H1 (cell line): Measurements from ENCODE around the gene BABAM2.

Source experiments
- CHD1 ChIP-seq: IDR thresholded peaks from 2 replicates; pipeline ENCODE4 v1.6.1; 2012; ENCODE audit warnings: low read depth, low read length, improper control_type of control experiment
- CTCF ChIP-seq, 3 experiments: IDR thresholded peaks; 1 replicate in 2 of 3; 2 replicates in 1 of 3; pipeline versions ENCODE4 v1.5.1 to v1.6.1; 2011; ENCODE audit warnings: low read length in 3 of 3, mild to moderate bottlenecking in 3 of 3, inconsistent platforms in 2 of 3, low read depth in 1 of 3, moderate library complexity in 1 of 3; ENCODE audit not compliant: insufficient read depth in 1 of 3; ENCODE audit errors: control extremely low read depth in 1 of 3
- JUN ChIP-seq: IDR thresholded peaks from 2 replicates; pipeline ENCODE4 v1.6.1; 2011; ENCODE audit warnings: low read depth, mild to moderate bottlenecking, improper control_type of control experiment, low read length
- POLR2A ChIP-seq, 2 experiments: IDR thresholded peaks; 1 replicate in 1 of 2; 2 replicates in 1 of 2; pipeline ENCODE4 v1.6.1; 2011; ENCODE audit warnings: low read depth in 2 of 2, low read length in 2 of 2, mild to moderate bottlenecking in 2 of 2; ENCODE audit errors: control extremely low read depth in 1 of 2
- RXRA ChIP-seq: IDR thresholded peaks from 2 replicates; pipeline ENCODE4 v1.6.1; 2011; ENCODE audit warnings: low read depth, mild to moderate bottlenecking, low read length, moderate library complexity; ENCODE audit not compliant: insufficient read depth
- SIX5 ChIP-seq: IDR thresholded peaks from 2 replicates; pipeline ENCODE4 v1.6.1; 2011; ENCODE audit warnings: mild to moderate bottlenecking, low read depth, low read length
- SP1 ChIP-seq: IDR thresholded peaks from 2 replicates; pipeline ENCODE4 v1.6.1; 2011; ENCODE audit warnings: low read depth, low read length

- TF ChIP-seq CTCF (IDR thresholded peaks at IDR 0.05; ENCODE audit: control extremely low read depth in 1 of 3, insufficient read depth in 1 of 3, low read depth in 1 of 3, low read length in 3 of 3) (no peak), SIX5 (no peak), JUN (no peak), CHD1 (no peak), POLR2A (IDR thresholded peaks at IDR 0.05; ENCODE audit: control extremely low read depth in 1 of 2, low read depth in 2 of 2, low read length in 2 of 2) (no peak), RXRA (no peak), SP1 (no peak)
Measured at GRCh38 chr2:28135324-28135723, 244.8 kb downstream of the BABAM2 start.
